GOT3 (cell line): ENCODE measurements around the gene CLEC10A.
"Not testable (repeated sequence)": the region's sequence is repeated elsewhere in the genome, so short reads cannot be mapped to it uniquely, and the experiment has no call there.

Experiments used
- DNase-seq: peaks from one replicate; lab custom pipeline; 2025; ENCODE audit warnings: mixed read lengths; lab: John Stamatoyannopoulos, UW

CLEC10A gene

GRCh38 chr17:7079581-7080455 lies at the start of gene CLEC10A:
Gene CLEC10A, minus strand, starts transcription at chr17:7080251. Its CDS starts 1,439 bp downstream, at chr17:7078812.
- DNase-seq, result no peak

- no peak for DNase-seq
Measured at GRCh38 chr17:7129311-7129710, 49.3 kb upstream of the CLEC10A start.

- DNase-seq, result no peak
Measured at GRCh38 chr17:7128160-7128559, 48.1 kb upstream of the CLEC10A start.

- DNase-seq, result not testable (repeated sequence)
Measured at GRCh38 chr17:7127501-7127900, 47.5 kb upstream of the CLEC10A start.

- DNase-seq, result not testable (repeated sequence)
Measured at GRCh38 chr17:7126386-7126785, 46.3 kb upstream of the CLEC10A start.

- DNase-seq, result no peak
Measured at GRCh38 chr17:7124923-7125322, 44.9 kb upstream of the CLEC10A start.

GRCh38 chr17:7123844-7124243 lies 43.8 kb upstream of the CLEC10A start:
- no peak for DNase-seq

- DNase-seq, result no peak
Measured at GRCh38 chr17:7122381-7122780, 42.3 kb upstream of the CLEC10A start.

- not testable (repeated sequence) for DNase-seq
Measured at GRCh38 chr17:7120635-7121034, 40.6 kb upstream of the CLEC10A start.

- no peak for DNase-seq
Measured at GRCh38 chr17:7120123-7120522, 40.1 kb upstream of the CLEC10A start.

- DNase-seq, result no peak
Measured at GRCh38 chr17:7119314-7119713, 39.3 kb upstream of the CLEC10A start.

- no peak for DNase-seq
Measured at GRCh38 chr17:7114875-7115614, 35.0 kb upstream of the CLEC10A start.

- DNase-seq, result no peak
Measured at GRCh38 chr17:7114241-7114874, 34.3 kb upstream of the CLEC10A start, which contains the start of gene ASGR2. Gene ASGR2, minus strand, starts transcription at chr17:7114822. Its CDS starts 582 bp downstream, at chr17:7114240.

GRCh38 chr17:7113273-7114071 lies 33.4 kb upstream of the CLEC10A start:
- no peak for DNase-seq

GRCh38 chr17:7112510-7113108 lies 32.6 kb upstream of the CLEC10A start:
- no peak for DNase-seq

GRCh38 chr17:7111784-7112509 lies 31.9 kb upstream of the CLEC10A start:
- no peak for DNase-seq

GRCh38 chr17:7110617-7111306 lies 30.7 kb upstream of the CLEC10A start:
- no peak for DNase-seq

- no peak for DNase-seq
Measured at GRCh38 chr17:7109461-7110322, 29.6 kb upstream of the CLEC10A start.

- no peak for DNase-seq
Measured at GRCh38 chr17:7108981-7109380, 28.9 kb upstream of the CLEC10A start.
